Activated naive CD8-positive, alpha-beta T cell treated with anti-CD3 and anti-CD28 coated beads, Interleukin-2, amount 10 ng/mL, durations not matched to agents 7 days and 5 days (primary cell): ENCODE results near the gene ING2. TPM values are rescaled to one million over a fixed set of nuclear protein-coding genes. Genes with fewer than 3 reads are reported as not detected.

Experiments used
- ATAC-seq: fragments of 150-1000 bp; cut with Tn5 transposase; one replicate; pipeline ENCODE4 v1.10.0; 2021; ENCODE audit warnings: low read depth, moderate library complexity
- POLR2A ChIA-PET: fragments of 350-600 bp; sonication (Branson Sonifier 250); formaldehyde crosslinking; loops from one replicate; lab custom pipeline; 2021; ENCODE audit warnings: antibody characterized with exemption; lab: Charles Lee
- DNase-seq: peaks from one replicate; pipeline ENCODE4 v3.0.0; 2021
- H3K27ac Mint-ChIP-seq: one replicate; pipeline ENCODE4 v1.8.0; 2022; ENCODE audit warnings: mild to moderate bottlenecking, mixed read lengths
- H3K27me3 Mint-ChIP-seq: one replicate; pipeline ENCODE4 v1.8.0; 2022; ENCODE audit warnings: mild to moderate bottlenecking, moderate library complexity, mixed read lengths
- H3K36me3 Mint-ChIP-seq: one replicate; pipeline ENCODE4 v1.8.0; 2021; ENCODE audit warnings: mild to moderate bottlenecking, mixed read lengths
- H3K4me1 Mint-ChIP-seq: one replicate; pipeline ENCODE4 v1.8.0; 2021; ENCODE audit warnings: mixed read lengths
- H3K4me3 Mint-ChIP-seq: one replicate; pipeline ENCODE4 v1.8.0; 2022; ENCODE audit warnings: mild to moderate bottlenecking, moderate library complexity, mixed read lengths
- H3K9me3 Mint-ChIP-seq: one replicate; pipeline ENCODE4 v1.8.0; 2021; ENCODE audit warnings: mixed read lengths
- total RNA-seq, 2 experiments: library from RNA; stranded (reverse); gene quantifications; one replicate each; pipeline ENCODE4 v1.2.3, GENCODE V29; 2021

The ING2 gene
- total RNA-seq, 2 experiments from 2014 or later, result 14.5 to 15.4 TPM

- no peak overlapping the region for H3K27ac Mint-ChIP-seq
- H3K4me1 Mint-ChIP-seq, result no peaks in the 10 kb centered on the region
- H3K36me3 Mint-ChIP-seq, result no peaks in the 10 kb centered on the region
- peaks cover 10% of the 10 kb centered on the region for H3K27me3 Mint-ChIP-seq
- H3K9me3 Mint-ChIP-seq, result no peaks in the 10 kb centered on the region
- POLR2A ChIA-PET, result no interaction called here
- ATAC-seq (no peak), DNase-seq (no peak)
- no peak overlapping the region for H3K4me3 Mint-ChIP-seq
Observed at GRCh38 chr4:183561905-183562304, 57.0 kb downstream of the ING2 start.

Other genes starting within 250 kb of the ING2 start
- not detected for gene CLDN22, start 184.8 kb upstream of the ING2 start, total RNA-seq
- gene CLDN24, start 182.6 kb upstream of the ING2 start, total RNA-seq, result not detected
- 10 to 100 TPM; 38.8 to 39.8 TPM for gene CDKN2AIP, start 60.4 kb upstream of the ING2 start, total RNA-seq
- 10 to 100 TPM; 13.9 to 14.1 TPM for gene RWDD4, start 154.1 kb downstream of the ING2 start, total RNA-seq
- 10 to 100 TPM; 33.0 to 34.6 TPM for gene TRAPPC11, start 154.2 kb downstream of the ING2 start, total RNA-seq